ENCODE measurements around the gene ATP9B. TPM values are rescaled to one million over a fixed set of nuclear protein-coding genes. Genes with fewer than 3 reads are reported as not detected.

Gene ATP9B
- total RNA-seq, 1 experiment from 2014 or later: 20.9 TPM

DNA sequence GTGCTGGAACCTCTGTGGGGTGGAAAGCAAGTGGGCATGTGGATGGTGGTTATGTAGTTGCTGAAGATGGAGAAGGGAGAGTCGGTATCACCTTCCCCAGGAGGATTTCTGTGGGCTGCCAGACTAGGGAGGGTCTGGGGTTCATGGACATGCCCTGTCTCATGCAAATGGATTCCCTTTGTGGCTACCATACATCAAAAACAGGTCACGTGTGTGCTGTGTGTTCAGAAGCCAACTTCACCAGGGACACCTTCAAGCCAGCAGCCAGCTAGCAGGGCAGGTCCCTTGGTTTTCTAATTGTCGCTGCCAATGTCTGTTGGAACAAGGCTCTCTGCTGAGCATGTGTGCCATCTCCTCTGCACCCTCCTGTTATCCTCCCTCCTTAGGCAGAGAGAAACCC lies 155.2 kb downstream of the ATP9B start:
- Mint-ChIP-seq H3K9me3 (no peaks in the 10 kb centered on the region), H3K36me3 (ENCODE audit: insufficient read depth in 1 of 3, low read depth in 3 of 3) (peaks cover 0 to 2% (median 0%) of the 10 kb centered on the region in 3 experiments; a peak in 1 of 7 replicates), H3K4me1 (0 out of 4 replicates have a peak, but pooled peaks cover 0 to 3% of the 10 kb centered on the region in 2 experiments), H3K27ac (peak overlapping the region in 1 of 3 experiments; percentile 76; a peak in 1 of 7 replicates), H3K4me3 (no peak overlapping the region), H3K27me3 (ENCODE audit: low read depth) (no peaks in the 10 kb centered on the region)
- Histone ChIP-seq H4K8ac (replicated peaks; ENCODE audit: insufficient read length, low read depth, low read length) (no peak overlapping the region), H3K4ac (ENCODE audit: low read depth, low read length) (no peak overlapping the region), H4K91ac (ENCODE audit: insufficient read length, low read depth, low read length) (no peak overlapping the region), H3K27ac (ENCODE audit: insufficient read length, low read depth, low read length) (no peak overlapping the region), H3K9me3 (ENCODE audit: control insufficient read depth, low read depth, low read length) (no peaks in the 10 kb centered on the region), H2AK5ac (ENCODE audit: insufficient read length, low read length) (no peak overlapping the region), H3K9ac (ENCODE audit: extremely low read depth, insufficient read length, low read length) (no peak overlapping the region), H3K14ac (ENCODE audit: insufficient read depth, low read length) (no peak overlapping the region), H4K5ac (ENCODE audit: insufficient read length, low read depth, low read length) (no peak overlapping the region), H2BK120ac (ENCODE audit: low read depth, low read length, poor library complexity, severe bottlenecking) (no peak overlapping the region), H3K23me2 (ENCODE audit: insufficient read length, low read depth, low read length, poor library complexity, severe bottlenecking) (no peaks in the 10 kb centered on the region), H2AFZ (ENCODE audit: low read length) (no peak overlapping the region), H3K79me1 (ENCODE audit: insufficient read depth, low read depth, low read length, poor library complexity, severe bottlenecking) (no peaks in the 10 kb centered on the region), H3K79me2 (ENCODE audit: insufficient read depth, low read length) (no peaks in the 10 kb centered on the region), H3K56ac (ENCODE audit: insufficient read length, low read depth, low read length) (no peak overlapping the region), H3K23ac (ENCODE audit: insufficient read length, low read depth, low read length) (no peak overlapping the region), H3K27me3 (ENCODE audit: insufficient read depth, low read length) (no peaks in the 10 kb centered on the region), H4K20me1 (ENCODE audit: control insufficient read depth, insufficient read depth, insufficient read length) (no peaks in the 10 kb centered on the region), H3K4me1 (ENCODE audit: insufficient read depth, low read length) (no peaks in the 10 kb centered on the region), H3K4me2 (ENCODE audit: insufficient read depth, insufficient read length, low read length) (no peak overlapping the region), H2BK15ac (ENCODE audit: low read depth, low read length) (no peak overlapping the region), H2BK20ac (ENCODE audit: low read depth, low read length, poor library complexity, severe bottlenecking) (no peak overlapping the region), H3K18ac (ENCODE audit: insufficient read length, low read depth, low read length) (no peak overlapping the region), H2BK12ac (ENCODE audit: insufficient read length, low read depth, low read length) (no peak overlapping the region), H3T11ph (ENCODE audit: low read length) (no peak overlapping the region), H2BK5ac (ENCODE audit: insufficient read length, low read length) (no peak overlapping the region)
- TF ChIP-seq, protein P1, sequence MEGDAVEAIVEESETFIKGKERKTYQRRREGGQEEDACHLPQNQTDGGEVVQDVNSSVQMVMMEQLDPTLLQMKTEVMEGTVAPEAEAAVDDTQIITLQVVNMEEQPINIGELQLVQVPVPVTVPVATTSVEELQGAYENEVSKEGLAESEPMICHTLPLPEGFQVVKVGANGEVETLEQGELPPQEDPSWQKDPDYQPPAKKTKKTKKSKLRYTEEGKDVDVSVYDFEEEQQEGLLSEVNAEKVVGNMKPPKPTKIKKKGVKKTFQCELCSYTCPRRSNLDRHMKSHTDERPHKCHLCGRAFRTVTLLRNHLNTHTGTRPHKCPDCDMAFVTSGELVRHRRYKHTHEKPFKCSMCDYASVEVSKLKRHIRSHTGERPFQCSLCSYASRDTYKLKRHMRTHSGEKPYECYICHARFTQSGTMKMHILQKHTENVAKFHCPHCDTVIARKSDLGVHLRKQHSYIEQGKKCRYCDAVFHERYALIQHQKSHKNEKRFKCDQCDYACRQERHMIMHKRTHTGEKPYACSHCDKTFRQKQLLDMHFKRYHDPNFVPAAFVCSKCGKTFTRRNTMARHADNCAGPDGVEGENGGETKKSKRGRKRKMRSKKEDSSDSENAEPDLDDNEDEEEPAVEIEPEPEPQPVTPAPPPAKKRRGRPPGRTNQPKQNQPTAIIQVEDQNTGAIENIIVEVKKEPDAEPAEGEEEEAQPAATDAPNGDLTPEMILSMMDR (conservative IDR thresholded peaks at IDR 0.05): no peak
- DNase-seq: no peak
- no CpG with 5 or more reads among the region's 3 CpGs for WGBS (ENCODE audit: extremely low coverage, insufficient read length, low lambda C conversion rate)
